ENCODE measurements around the gene LUC7L3.

The LUC7L3 gene

DNA sequence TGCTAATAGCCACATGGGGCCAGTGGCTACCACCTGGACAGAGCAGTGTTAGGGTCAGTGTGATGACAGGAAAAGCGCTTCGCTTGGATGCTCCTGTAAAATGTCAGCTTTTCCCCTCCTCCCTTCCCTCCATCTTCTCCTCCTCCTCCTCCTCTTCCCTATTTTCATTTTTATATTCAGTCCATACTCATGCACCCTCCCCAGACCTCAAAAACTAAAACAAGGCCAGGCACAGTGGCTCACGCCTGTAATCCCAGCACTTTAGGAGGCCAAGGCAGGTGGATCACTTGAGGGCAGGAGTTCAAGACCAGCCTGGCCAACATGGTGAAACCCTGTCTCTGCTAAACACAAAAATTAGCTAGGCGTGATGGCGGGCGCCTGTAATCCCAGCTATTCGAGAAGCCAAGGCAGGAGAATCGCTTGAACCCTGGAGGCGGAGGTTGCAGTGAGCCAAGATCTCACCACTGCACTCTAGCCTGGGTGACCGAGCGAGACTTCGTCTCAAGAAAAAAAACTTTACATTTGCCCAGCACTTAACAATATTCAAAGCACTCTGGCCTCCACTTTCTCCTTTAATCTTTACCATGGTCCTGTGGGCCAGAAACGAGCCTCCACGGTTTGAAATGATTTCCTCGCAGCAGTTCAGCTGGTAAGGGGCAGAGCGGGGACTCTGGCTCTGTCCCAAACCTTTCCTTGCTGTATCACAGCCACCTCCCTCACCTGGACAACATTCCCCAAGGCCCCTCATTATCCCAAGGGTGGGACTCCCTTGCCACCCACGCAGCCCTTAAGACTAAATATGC lies 33.5 kb upstream of the LUC7L3 start:
- DNase-seq (ENCODE audit: low read depth) = no peak

DNA sequence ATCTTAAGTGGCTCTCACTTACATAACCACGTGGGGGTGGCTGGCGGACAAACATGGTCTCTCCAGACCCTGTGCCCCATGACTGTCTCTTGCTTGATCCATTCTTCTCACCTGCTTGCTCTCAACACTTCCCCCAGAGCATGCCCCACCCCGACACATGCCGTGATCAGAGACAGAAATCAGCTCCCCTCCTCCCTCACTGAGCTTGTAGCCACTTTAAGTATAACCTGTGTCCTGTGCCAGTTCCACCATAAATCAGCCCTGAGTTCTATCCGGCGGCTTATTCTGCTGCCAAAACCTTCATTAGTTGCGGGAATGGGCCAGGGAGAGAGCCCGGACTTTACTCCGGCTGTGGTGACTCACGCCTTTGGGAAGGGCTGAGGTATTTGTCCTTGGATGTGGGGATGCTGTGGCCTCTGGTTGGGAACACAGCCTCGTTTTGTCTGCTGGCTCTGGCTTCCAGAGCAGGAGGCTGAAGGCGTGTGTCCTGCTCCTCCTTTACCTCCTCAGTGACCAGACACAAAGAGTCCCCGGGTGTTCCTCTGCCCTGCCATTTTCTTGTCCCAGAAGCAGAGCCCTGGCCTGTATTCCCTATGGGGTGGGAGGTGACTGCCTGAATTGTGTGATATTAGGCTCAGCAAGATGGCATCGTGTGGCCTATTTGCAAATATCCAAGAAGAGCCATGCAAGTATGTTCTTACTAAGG lies 32.8 kb upstream of the LUC7L3 start:
- DNase-seq (ENCODE audit: low read depth) = no peak

DNA sequence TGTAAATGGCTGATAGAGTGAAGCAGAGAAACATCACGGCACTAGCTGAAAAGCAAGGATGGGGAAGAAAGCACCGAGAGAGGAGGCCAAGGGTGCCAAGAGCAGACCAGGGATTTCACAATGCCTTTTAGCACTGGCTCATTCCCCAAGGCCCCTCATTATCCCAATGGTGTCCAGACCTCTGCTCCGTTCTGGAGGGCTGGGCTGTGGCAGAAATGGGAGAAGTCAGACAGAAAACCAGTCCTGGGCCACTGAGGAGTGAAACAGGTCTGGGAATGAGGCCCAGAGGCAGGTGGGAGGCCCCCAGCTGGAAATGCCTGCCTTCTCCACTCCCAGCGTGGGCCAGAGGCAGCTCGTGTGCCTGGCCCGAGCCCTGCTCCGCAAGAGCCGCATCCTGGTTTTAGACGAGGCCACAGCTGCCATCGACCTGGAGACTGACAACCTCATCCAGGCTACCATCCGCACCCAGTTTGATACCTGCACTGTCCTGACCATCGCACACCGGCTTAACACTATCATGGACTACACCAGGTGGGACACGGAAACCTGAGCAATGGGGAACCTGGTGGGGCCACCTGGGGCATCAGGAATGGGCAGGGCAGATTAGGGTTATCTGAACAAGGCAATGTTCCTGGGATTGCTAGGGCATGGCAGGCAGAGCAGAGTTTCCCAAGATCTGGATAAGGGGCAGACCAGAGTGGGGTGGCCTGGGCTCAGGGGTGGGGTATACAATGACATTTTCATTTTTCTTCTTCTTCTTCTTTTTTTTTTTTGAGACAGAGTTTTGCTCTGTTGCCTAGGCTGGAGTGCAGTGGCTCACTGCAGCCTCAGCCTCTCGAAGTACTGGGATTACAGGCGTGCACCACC lies 32.0 kb upstream of the LUC7L3 start:
- no peak for DNase-seq (ENCODE audit: low read depth)

DNA sequence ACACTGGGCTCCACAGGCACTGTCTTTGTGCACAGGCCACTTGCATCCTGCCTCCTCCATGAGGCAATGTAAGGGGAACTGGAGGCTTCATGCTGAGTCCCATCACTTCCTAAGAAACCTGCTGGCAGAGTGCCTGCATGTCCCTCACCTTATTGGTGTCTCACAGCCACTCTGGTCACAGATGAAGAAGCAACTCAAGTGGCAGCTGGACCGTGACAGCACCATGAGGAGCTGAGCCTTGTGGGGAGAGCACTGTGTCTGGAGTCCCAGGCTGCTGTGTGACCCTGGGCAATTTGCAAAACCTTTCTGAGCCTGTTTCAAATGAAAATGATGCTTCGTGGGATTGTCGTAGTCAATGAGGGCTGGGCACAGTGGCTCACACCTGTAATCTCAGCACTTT lies 31.2 kb upstream of the LUC7L3 start:
- DNase-seq (ENCODE audit: low read depth) = no peak

DNA sequence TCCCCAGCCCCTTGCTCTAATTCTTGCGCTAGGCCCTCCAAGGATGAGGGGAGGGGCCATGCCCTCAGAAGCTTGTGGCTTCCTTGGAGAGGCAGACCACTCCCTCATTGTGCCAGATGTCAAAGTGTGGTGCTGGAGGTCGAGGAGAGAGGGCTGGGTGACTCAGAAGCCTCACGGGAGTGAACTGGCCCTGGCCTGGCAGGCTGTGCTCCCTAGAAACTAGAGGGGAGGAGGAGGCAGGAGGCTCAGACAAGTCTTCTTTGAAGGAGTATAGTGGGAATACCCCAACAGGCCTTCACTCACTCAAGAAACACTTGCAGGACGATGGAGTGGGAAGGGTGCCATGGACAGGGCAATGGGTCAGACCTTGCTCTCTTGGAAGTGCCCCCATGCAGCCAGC lies 30.2 kb upstream of the LUC7L3 start:
- no peak for DNase-seq (ENCODE audit: low read depth)

DNA sequence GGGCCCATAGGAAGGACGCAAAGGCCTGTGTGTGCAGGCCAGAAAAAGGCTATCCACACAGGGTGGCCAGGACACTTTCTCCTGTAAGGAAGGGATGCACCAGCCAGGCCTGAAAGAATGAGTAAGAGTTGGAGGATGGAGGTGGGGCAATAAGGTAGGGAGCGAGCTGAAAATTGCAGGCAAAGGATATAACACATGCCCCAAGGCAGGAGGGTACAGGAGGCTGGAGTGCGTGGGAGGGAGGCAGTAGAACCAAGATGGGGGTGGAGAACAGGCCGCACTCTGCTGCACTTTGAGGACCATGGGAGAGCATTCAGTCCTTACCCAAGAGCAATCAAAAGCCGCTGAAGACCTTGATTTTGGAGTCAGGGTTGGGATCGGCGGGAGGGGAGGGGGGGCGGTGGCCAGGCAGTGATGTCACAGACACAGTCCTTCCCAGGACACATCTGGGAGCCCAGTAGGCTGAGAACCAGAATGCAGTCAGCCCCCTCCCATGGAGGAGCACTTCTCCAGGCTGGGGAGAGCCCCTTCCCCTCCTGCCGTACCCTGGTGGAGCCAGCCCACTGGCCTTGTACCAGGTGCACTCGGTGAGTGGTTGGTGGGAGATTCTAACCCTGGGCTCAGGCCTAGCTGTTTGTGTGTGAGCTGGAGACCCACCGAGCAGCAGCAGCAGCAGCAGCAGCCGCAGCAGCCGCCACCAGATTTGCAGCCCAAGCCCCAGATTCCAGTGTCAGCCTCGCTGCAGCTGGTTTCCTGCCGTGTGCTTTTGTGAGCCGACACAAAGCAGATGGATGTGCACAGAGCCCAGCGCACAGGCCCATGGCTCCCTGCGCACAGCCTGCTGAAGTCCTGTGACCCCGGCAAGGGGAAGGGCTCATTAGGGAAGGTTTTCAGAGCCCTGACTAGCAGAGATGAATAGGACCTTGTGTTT lies 29.2 kb upstream of the LUC7L3 start:
- no peak for DNase-seq (ENCODE audit: low read depth)

DNA sequence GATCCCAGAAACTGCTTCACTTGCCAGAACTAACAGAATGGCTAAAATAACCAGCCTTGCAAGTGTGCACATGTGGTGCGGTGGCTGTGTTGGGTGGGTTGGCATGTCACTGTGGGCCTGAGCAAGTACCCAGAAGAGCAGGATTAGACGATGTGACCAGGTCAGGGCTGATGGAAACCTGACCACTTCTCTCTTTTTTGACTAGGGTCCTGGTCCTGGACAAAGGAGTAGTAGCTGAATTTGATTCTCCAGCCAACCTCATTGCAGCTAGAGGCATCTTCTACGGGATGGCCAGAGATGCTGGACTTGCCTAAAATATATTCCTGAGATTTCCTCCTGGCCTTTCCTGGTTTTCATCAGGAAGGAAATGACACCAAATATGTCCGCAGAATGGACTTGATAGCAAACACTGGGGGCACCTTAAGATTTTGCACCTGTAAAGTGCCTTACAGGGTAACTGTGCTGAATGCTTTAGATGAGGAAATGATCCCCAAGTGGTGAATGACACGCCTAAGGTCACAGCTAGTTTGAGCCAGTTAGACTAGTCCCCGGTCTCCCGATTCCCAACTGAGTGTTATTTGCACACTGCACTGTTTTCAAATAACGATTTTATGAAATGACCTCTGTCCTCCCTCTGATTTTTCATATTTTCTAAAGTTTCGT lies 28.4 kb upstream of the LUC7L3 start:
- DNase-seq (ENCODE audit: low read depth) = no peak

DNA sequence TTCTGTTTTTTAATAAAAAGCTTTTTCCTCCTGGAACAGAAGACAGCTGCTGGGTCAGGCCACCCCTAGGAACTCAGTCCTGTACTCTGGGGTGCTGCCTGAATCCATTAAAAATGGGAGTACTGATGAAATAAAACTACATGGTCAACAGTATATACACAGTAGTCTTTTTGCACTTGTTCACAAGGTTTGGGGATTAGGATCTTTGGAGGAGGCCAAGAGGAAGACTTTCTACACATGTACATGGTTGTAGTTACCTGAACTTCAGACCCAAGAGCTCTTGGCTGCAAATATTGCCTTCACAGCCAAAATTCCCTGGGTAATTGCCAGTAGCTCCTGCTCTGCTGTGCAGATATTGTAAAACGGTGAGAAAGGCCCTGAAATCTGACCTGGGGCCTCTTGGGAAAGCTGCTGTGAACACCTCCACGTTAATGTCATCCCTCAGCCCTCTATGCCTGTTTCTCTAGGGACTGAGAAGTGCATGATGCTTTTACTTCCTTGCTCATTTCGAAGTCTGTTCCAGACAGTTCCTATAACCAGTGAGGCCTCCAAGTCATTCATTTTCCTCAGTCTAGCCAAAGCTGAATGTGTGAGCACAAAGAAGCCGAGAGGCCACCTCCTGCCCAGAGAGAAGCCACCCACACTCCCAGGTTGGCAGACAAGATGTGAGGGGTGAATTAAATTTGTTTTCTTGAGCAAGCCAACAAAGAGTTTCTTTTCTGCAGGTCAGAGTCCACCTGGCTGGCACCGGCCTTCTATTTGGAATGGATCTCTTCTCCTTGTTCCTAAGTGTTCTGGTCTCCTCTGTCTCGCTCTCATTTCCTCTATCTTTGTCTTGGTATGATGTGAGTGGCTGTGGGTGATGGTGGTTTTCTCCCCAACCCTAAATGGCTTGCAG lies 27.6 kb upstream of the LUC7L3 start:
- no peak for DNase-seq (ENCODE audit: low read depth)

DNA sequence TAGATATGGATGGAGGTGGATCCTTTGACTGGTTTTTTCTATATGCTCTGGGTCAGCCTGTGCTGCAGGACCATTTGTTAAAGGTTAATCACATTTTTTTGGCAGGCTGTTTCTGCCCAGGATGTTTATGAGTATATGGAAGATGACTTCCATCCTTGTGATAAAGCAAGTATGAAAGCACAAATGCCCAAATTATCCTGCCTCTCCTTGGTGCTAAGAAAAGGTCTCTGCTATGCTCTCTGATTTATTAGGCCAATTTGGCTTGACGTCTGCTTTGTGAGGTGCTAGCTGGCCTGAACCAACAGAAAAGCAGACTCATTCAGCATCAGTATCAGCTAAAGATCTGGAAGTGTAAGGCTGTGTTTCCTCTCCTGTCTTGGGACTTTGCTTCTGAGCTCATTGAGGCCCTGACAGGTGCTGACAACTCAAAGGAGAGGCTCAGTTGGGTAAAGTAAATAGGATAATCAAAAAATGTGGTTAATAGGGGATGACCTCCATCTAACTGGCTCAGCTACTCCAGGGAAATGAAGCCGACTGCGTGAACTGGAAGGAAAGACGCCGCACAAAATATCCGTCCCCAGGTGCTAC lies 26.9 kb upstream of the LUC7L3 start:
- no peak for DNase-seq (ENCODE audit: low read depth)

DNA sequence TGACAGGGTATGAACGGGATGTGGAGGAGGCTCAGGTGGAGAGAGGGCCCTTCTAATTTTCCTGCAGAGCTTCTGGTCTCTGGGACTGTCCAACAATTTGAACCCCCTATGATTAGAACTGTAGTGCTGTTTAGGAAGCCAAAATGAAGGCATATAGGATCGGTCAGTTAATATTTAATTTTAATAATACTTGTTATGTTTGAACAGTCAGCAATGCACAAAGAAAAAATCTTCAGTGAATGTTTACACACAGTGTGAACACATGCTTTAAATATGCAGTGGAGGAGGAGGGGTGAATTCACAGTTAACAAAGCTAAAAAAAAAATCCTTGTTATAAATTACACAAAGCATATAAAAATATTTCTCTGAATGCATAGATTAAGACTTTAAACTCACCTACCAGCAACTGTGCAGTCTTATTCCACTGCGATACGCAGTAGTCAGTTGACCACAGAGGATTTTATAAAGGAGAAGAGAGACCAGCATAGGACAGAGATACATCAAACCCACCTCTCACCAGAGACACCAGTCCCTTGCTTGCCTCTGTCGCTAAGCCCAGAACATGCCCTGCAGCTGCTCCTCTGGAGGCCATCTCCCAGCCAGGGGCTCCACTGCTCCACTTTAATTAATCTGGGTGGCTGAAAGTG lies 26.2 kb upstream of the LUC7L3 start:
- no peak for DNase-seq (ENCODE audit: low read depth)

DNA sequence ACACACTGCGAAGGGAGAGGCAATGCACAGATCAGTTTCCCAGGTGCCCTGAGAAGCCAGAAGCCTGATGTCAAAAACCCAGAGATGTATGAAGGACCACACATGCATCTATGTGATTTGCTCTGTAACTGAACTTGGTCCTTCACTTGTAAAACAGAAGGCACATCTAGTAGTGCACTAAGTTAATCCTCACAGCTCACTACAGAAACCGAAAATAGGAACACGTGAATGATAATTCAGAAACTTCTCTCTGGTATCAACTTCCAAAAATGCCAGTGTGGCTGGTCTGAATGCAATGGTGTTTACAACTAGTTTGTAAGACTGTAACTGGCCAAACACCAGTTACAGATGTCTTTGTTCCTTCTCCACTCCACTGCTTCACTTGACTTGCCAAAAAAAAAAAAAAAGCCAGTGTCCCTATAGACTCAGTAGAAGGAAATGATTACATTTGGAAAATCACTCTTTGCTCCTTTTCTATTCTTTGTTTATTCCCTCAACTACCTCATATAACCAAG lies 23.0 kb upstream of the LUC7L3 start:
- no peak for DNase-seq (ENCODE audit: low read depth)

DNA sequence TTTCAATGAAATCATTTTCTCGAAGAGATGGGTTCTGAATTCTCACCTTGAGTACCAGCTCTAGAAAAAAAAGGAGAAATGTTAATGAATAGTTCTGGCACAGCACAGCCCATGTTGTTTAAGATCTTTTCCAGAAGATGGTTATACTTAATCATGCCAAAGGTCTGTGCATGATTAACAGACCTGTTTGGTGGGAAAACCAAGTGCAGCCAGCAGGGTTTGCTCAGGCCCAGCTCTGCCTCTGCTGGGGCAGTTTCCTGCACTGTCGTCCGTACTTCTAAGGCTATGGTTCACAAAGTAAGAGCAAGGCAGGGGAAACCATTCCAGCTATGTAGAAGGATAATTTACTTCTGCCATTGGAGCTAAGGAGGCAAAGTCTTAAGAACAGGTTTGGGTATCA lies 22.3 kb upstream of the LUC7L3 start:
- DNase-seq (ENCODE audit: low read depth) = no peak

DNA sequence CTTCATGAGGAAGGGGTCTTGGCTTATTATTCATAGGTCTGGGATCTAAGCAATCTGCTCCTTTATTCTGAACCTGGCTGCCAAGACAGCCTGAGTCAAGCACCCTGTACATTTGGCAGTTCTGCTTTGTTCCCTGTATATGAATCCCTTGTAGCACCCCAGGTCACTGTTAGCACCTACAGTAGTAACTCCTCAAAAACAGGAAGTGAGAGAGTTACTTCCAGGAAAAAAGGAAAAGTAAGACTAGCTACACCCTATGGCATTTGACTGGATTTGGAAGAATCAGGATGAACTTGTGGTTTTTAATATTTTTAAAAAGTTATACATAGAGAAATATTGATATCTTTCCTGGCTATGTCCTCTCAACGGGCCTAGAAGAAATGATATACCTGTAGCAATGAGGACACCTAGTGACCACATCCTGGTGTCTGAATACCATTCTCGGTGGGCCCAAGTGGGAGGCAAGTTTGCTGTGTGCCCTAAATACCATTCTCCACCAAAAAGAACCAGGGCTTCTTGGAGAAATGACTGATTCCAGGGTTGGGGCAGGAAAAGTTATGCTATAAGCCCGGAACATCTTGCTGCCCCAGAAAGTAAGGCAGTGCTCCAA lies 21.6 kb upstream of the LUC7L3 start:
- DNase-seq (ENCODE audit: low read depth) = no peak

DNA sequence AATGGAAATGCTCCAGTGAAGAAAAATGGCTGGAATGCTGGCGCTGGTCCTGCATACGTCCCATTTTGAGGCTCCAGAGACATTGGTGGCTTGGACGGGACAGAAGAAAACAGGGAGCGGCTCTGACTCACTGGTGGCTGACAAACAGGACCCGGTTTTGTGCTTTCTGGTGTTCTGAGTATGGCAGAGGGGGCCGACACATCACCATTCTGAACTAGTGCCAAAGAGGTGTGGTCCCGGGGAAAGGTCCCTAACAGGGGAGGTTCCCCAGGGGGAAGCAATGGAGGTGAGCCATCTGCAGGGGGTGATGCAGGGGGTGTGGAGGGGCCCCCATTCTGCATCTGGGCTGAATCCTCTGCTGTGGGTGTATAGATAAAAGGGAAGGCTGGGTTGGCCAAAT lies 20.0 kb upstream of the LUC7L3 start:
- DNase-seq (ENCODE audit: low read depth) = no peak

DNA sequence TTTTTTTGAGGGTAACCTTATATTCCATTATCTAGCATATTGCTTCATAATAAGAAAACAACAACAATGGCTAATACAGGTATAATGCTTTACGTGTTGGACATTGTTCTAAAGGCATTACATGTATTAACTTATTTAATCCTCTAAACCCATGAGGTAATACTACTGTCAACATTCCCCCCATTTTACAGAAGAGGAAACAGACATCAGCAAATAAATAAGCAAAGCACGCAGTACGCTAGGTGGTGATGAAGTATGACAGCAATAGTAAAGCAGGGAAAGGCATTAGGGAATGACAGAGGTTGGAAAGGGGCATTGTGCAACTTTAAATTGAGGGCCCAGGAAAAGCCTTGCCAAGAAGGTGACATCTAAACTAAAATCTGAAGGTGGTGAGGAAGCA lies 16.2 kb upstream of the LUC7L3 start:
- no peak for DNase-seq (ENCODE audit: low read depth)

DNA sequence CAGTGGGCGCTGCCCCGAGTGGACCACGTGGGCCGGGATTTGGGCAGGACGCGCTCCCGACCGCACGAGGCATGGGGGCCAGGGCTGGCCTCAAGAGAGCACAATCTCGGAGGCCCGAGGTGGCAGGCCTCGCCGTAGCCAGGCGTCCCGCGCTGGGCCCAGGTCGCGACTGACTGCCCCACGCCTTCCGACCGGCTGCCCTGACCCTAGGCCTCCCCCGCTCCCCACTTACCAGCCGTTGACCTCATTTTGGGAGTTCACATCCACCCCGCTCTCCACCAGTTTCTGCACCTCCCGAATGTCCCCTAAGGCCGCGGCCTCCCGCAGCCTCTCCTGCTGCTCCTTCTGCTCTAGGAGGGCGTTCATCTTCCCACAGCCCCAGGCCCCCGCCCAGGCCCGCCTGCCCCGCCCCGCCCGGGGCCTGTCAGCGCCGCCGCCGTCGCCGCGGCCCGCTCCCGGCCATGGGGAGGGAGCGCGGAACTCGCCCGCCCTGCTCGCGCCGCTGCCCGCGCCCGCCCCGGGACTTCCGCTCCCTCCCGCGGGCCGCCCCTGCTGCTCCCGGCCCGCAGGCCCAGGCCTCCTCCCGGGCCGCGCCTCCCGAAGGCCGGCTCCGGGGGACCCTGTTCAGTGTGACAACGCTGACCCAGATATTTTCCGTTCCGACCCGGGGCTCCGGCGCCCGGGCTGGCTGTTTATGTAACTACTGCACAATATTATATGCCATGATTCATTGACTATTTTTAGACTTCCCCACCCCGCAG lies 11.9 kb upstream of the LUC7L3 start, which contains the start of gene ANKRD40:
ANKRD40 (minus strand) TSS at position 626 of the 761 bp plus-strand sequence; CDS start at position 366, 260 bp downstream.
- DNase-seq (ENCODE audit: low read depth) = peak; percentile 90

Measured in activated T-cell treated with anti-CD3 and anti-CD28 coated beads for 24 hours (primary cell).